Liver (tissue), 9 donors: ENCODE data around the gene SALL3. TPM values are rescaled to one million over a fixed set of nuclear protein-coding genes. Genes with fewer than 3 reads are reported as not detected.

Source experiments
- DNase-seq: peaks from one replicate; pipeline ENCODE4 v3.0.0-alpha.2; 2017; ENCODE audit warnings: low spot score
- H3K27ac ChIP-seq, 2 donors: one replicate each; pipeline ENCODE4 v1.7.0; 2013; ENCODE audit warnings: inconsistent platforms in 2 of 2, low read length in 2 of 2, control low read depth in 1 of 2, low read depth in 1 of 2, mild to moderate bottlenecking in 1 of 2
- H3K27me3 ChIP-seq, 4 donors: one replicate each; pipeline versions ENCODE4 v1.6.1 to v1.7.0; 2013; ENCODE audit warnings: low read length in 3 of 4, inconsistent platforms in 1 of 4, mild to moderate bottlenecking in 1 of 4, moderate library complexity in 1 of 4; ENCODE audit not compliant: control insufficient read depth in 4 of 4, insufficient read depth in 4 of 4
- H3K36me3 ChIP-seq, 4 donors: one replicate each; pipeline versions ENCODE4 v1.6.1 to v1.7.0; 2013; ENCODE audit warnings: low read length in 3 of 4, mild to moderate bottlenecking in 3 of 4, low read depth in 1 of 4, moderate library complexity in 1 of 4; ENCODE audit not compliant: control insufficient read depth in 4 of 4, insufficient read depth in 3 of 4
- H3K4me1 ChIP-seq, 4 donors: one replicate each; pipeline versions ENCODE4 v1.6.1 to v1.7.0; 2013; ENCODE audit warnings: low read length in 3 of 4, mild to moderate bottlenecking in 3 of 4, moderate library complexity in 1 of 4; ENCODE audit not compliant: control insufficient read depth in 4 of 4, insufficient read depth in 4 of 4
- H3K4me3 ChIP-seq, 3 donors: one replicate each; pipeline versions ENCODE4 v1.6.1 to v1.7.0; 2013; ENCODE audit warnings: low read length in 3 of 3, control low read depth in 1 of 3, low read depth in 1 of 3, mild to moderate bottlenecking in 1 of 3
- H3K9ac ChIP-seq, 2 donors: one replicate each; pipeline ENCODE4 v1.7.0; 2013; ENCODE audit warnings: low read length in 2 of 2, mild to moderate bottlenecking in 2 of 2, moderate library complexity in 2 of 2, control low read depth in 1 of 2, low read depth in 1 of 2
- H3K9me3 ChIP-seq, 4 donors: one replicate each; pipeline versions ENCODE4 v1.6.1 to v1.7.0; 2013; ENCODE audit warnings: low read length in 3 of 4; ENCODE audit not compliant: control insufficient read depth in 4 of 4
- ATF3 ChIP-seq: IDR thresholded peaks from 2 replicates; pipeline ENCODE4 v1.6.1; 2016; ENCODE audit warnings: antibody characterized with exemption
- EGR1 ChIP-seq, 2 donors: IDR thresholded peaks; 2 replicates each; pipeline ENCODE4 v1.6.1; 2016 to 2018; ENCODE audit warnings: antibody characterized with exemption in 2 of 2, low read depth in 2 of 2
- FOXA1 ChIP-seq: IDR thresholded peaks from 2 replicates; pipeline ENCODE4 v1.6.1; 2016; ENCODE audit warnings: antibody characterized with exemption
- FOXA2 ChIP-seq: IDR thresholded peaks from 2 replicates; pipeline ENCODE4 v1.6.1; 2016; ENCODE audit warnings: antibody characterized with exemption
- GABPA ChIP-seq, 2 donors: IDR thresholded peaks in 1 of 2; conservative IDR thresholded peaks in 1 of 2; 2 replicates each; pipeline ENCODE4 v1.6.1; 2016; ENCODE audit warnings: antibody characterized with exemption in 2 of 2, mild to moderate bottlenecking in 1 of 2, moderate library complexity in 1 of 2
- HNF4A ChIP-seq, 2 donors: conservative IDR thresholded peaks; 2 replicates each; pipeline ENCODE4 v1.6.1; 2016; ENCODE audit warnings: antibody characterized with exemption in 2 of 2, mild to moderate bottlenecking in 2 of 2
- HNF4G ChIP-seq: IDR thresholded peaks from 2 replicates; pipeline ENCODE4 v1.6.1; 2016; ENCODE audit warnings: antibody characterized with exemption
- MAX ChIP-seq: IDR thresholded peaks from 2 replicates; pipeline ENCODE4 v1.6.1; 2016; ENCODE audit warnings: antibody characterized with exemption
- NR2F2 ChIP-seq: IDR thresholded peaks from 2 replicates; pipeline ENCODE4 v1.6.1; 2016; ENCODE audit warnings: antibody characterized with exemption
- RAD21 ChIP-seq, 2 donors: IDR thresholded peaks; 2 replicates each; pipeline ENCODE4 v1.6.1; 2016; ENCODE audit warnings: antibody characterized with exemption in 2 of 2, mild to moderate bottlenecking in 2 of 2
- REST ChIP-seq: IDR thresholded peaks from 2 replicates; pipeline ENCODE4 v1.6.1; 2016; ENCODE audit warnings: antibody characterized with exemption, mild to moderate bottlenecking
- RXRA ChIP-seq, 2 donors: IDR thresholded peaks; 2 replicates each; pipeline ENCODE4 v1.6.1; 2017 to 2018; ENCODE audit warnings: antibody characterized with exemption in 2 of 2, mild to moderate bottlenecking in 1 of 2
- SP1 ChIP-seq: IDR thresholded peaks from 2 replicates; pipeline ENCODE4 v1.6.1; 2018; ENCODE audit warnings: antibody characterized with exemption, mild to moderate bottlenecking
- TAF1 ChIP-seq: conservative IDR thresholded peaks from 2 replicates; pipeline ENCODE4 v1.6.1; 2016; ENCODE audit warnings: antibody characterized with exemption, mild to moderate bottlenecking
- YY1 ChIP-seq: IDR thresholded peaks from 2 replicates; pipeline ENCODE4 v1.6.1; 2016; ENCODE audit warnings: antibody characterized with exemption, mild to moderate bottlenecking
- ZBTB33 ChIP-seq: IDR thresholded peaks from 2 replicates; pipeline ENCODE4 v1.6.1; 2016; ENCODE audit warnings: antibody characterized with exemption
- WGBS: extraction: QIAGEN DNeasy Blood & Tissue Kit; methylation state at CpG from one replicate; pipeline ENCODE4 v1.1.7; 2013; 5-methylcytosine and 5-hydroxymethylcytosine counted together
- polyA plus RNA-seq, 2 donors: library from polyadenylated mRNA; stranded (reverse) in 1 of 2; unstranded in 1 of 2; fragments of 200-250 nt in 1 of 2; fragments of >200 nt in 1 of 2; fragmentation: Nextera tagmentation in 1 of 2; extraction: Ambion mirVana in 1 of 2; gene quantifications; one replicate each; pipeline versions ENCODE4 v1.2.1 to v1.2.3, GENCODE V29; 2013 to 2015
- total RNA-seq, 2 donors: library from RNA; depleted of rRNA; stranded (reverse); fragments of >200 nt; gene quantifications; one replicate each; pipeline ENCODE4 v1.2.3, GENCODE V29; 2014
- donor health status: healthy.
- donor health status: healthy.
- donor health status: healthy.
- donor health status: healthy.
- donor health status: healthy.

SALL3 gene
- total and polyA plus RNA-seq, 4 donors = not detected

- H3K4me3 ChIP-seq = no peak overlapping the region
- H3K4me1 ChIP-seq = no peaks in the 10 kb centered on the region
- no peak overlapping the region for H3K9ac ChIP-seq
- H3K27me3 ChIP-seq = peaks cover 0 to 16% (median 10%) of the 10 kb centered on the region in 4 donors
- WGBS = 75% methylated on average over 6 of the region's 6 CpGs
- no peak overlapping the region for H3K27ac ChIP-seq
- H3K9me3 ChIP-seq = peaks cover 0 to 11% (median 4%) of the 10 kb centered on the region in 4 donors
- no peak for TF ChIP-seq RAD21 (IDR thresholded peaks at IDR 0.05)
- no peak for TF ChIP-seq REST
- no peak for TF ChIP-seq EGR1 (IDR thresholded peaks at IDR 0.05; ENCODE audit: low read depth in 2 of 2)
- TF ChIP-seq GABPA (IDR thresholded peaks at IDR 0.05 in 1 of 2, conservative IDR thresholded peaks at IDR 0.05 in 1 of 2) = no peak
- TF ChIP-seq TAF1 = no peak
- no peak for TF ChIP-seq FOXA2
- TF ChIP-seq FOXA1 = no peak
- no peak for TF ChIP-seq ZBTB33
- no peak for TF ChIP-seq SP1
- TF ChIP-seq HNF4G = no peak
- no peak for TF ChIP-seq MAX
- TF ChIP-seq RXRA (IDR thresholded peaks at IDR 0.05) = no peak
- no peak for TF ChIP-seq NR2F2
- TF ChIP-seq HNF4A (conservative IDR thresholded peaks at IDR 0.05) = no peak
- no peaks in the 10 kb centered on the region for H3K36me3 ChIP-seq
- no peak for DNase-seq
Observed at GRCh38 chr18:78967692-78968091, 11.9 kb upstream of the SALL3 start.

- Histone ChIP-seq H3K27ac (no peak overlapping the region), H3K9me3 (peaks cover 0 to 4% (median 1%) of the 10 kb centered on the region in 4 donors), H3K9ac (no peak overlapping the region), H3K36me3 (no peaks in the 10 kb centered on the region), H3K4me3 (no peak overlapping the region), H3K4me1 (peaks cover 9 to 17% (median 14%) of the 10 kb centered on the region in 4 donors), H3K27me3 (peaks cover 0 to 21% (median 15%) of the 10 kb centered on the region in 4 donors)
- no peak for TF ChIP-seq GABPA (IDR thresholded peaks at IDR 0.05 in 1 of 2, conservative IDR thresholded peaks at IDR 0.05 in 1 of 2)
- no peak for TF ChIP-seq YY1
- TF ChIP-seq EGR1 (IDR thresholded peaks at IDR 0.05; ENCODE audit: low read depth in 2 of 2) = no peak
- TF ChIP-seq HNF4G = no peak
- no peak for TF ChIP-seq ATF3
- TF ChIP-seq ZBTB33 = no peak
- no peak for TF ChIP-seq TAF1
- no peak for TF ChIP-seq RAD21 (IDR thresholded peaks at IDR 0.05)
- 86% methylated on average over 20 of the region's 20 CpGs for WGBS
- DNase-seq = no peak
Observed at GRCh38 chr18:78969574-78970315, 9.9 kb upstream of the SALL3 start.
